Astrocyte of the cerebellum (primary cell): ENCODE results near the gene ZNF700.
"Not testable (repeated sequence)": the region's sequence is repeated elsewhere in the genome, so short reads cannot be mapped to it uniquely, and the experiment has no call there.

Experiments used
- DNase-seq: peaks from one replicate; pipeline ENCODE4 v3.0.0-alpha.2; 2011; ENCODE audit warnings: low read depth
- H3K4me3 ChIP-seq: 2 replicates; pipeline ENCODE4 v1.5.1; 2011; ENCODE audit warnings: mild to moderate bottlenecking, low read depth, low read length, moderate library complexity
- in situ Hi-C: cut with HindIII; loops from 2 replicates; pipeline ENCODE4 v1.10.0; 2017; ENCODE audit warnings: low sequenced_read_pairs
- TF ChIP-seq, protein P1 (sequence below): IDR thresholded peaks from 2 replicates; pipeline ENCODE4 v1.5.1; 2012; ENCODE audit warnings: low read length, low read depth, moderate library complexity, mild to moderate bottlenecking; ENCODE audit errors: missing control alignments

ZNF700 gene

DNA sequence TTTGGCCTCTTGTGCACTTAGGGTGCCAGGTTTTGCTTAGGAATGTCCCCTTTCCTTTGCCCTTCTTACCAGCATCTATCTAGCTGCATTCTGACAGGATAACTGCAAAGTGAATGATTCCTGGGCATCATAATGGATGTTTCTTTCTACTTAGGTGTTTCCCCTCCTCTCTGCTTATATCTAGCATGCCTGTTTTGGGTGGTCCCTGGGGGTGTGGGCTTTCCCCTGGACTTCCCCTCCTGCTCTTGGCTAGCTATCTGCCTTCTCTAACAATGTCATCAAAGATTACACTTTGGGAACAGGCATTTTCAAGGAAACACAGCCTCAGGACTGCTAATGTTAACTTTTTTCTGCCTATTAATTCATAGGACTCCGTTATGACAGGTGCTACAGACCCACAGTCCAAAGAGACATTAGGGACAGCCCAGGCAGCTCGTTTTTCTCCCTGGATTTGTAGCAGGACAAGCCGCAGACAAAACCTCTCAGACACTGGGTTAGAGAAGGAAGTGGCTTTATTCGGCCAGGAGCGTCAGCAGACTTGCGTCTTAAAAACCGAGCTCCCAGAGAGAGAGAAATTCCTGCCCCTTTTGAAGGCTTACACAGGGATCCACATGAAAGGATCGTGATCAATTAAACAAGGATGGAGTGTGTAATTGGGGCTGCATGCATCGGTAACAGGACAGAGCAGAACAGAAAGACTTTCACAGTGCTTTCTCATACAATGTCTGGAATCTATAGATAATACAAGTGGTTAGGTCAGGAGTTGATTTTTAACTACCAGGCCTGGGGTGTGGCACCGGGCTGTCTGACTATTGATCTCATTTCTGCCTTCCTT is 17.3 kb downstream of the ZNF700 start:
- no peak for DNase-seq
- TF ChIP-seq, protein P1, sequence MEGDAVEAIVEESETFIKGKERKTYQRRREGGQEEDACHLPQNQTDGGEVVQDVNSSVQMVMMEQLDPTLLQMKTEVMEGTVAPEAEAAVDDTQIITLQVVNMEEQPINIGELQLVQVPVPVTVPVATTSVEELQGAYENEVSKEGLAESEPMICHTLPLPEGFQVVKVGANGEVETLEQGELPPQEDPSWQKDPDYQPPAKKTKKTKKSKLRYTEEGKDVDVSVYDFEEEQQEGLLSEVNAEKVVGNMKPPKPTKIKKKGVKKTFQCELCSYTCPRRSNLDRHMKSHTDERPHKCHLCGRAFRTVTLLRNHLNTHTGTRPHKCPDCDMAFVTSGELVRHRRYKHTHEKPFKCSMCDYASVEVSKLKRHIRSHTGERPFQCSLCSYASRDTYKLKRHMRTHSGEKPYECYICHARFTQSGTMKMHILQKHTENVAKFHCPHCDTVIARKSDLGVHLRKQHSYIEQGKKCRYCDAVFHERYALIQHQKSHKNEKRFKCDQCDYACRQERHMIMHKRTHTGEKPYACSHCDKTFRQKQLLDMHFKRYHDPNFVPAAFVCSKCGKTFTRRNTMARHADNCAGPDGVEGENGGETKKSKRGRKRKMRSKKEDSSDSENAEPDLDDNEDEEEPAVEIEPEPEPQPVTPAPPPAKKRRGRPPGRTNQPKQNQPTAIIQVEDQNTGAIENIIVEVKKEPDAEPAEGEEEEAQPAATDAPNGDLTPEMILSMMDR, result no peak
- in situ Hi-C loops, result no loop called here
- no peak overlapping the region for H3K4me3 ChIP-seq

DNA sequence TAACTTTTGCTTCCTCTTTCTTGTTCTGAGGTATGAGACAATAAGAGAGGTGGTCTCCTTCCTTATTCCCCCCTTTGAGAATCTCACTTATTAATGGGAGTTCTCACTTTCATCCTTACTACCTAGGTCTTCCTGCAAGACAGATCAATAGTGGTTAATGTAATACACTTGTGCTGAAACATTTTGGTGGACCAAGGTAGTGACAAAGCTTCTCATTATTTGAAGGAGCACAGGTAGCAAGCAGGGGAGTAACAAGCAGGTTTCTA is 17.9 kb downstream of the ZNF700 start:
- TF ChIP-seq, protein P1, result no peak
- in situ Hi-C loops, result no loop called here
- no peak for DNase-seq
- H3K4me3 ChIP-seq, result no peak overlapping the region

DNA sequence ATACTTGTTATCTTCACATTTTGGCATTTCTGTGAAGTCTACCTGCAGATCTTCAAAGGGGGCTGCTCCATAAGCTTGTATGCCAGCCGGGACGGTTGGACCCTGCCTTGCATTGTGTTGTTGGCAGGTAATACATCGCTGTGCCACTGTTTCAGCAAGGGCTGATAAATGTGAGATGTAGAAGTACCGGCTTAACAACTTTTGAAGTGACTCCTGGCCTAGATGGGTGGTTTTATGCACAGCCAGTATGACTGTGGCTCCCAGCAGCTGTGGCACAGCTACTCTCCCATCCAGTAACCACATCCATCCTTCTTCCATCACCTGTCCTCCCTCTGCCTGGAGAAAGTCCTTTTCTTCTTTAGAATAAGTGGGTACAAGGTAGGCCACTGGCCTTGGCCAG is 19.7 kb downstream of the ZNF700 start:
- in situ Hi-C loops, result no loop called here
- no peak overlapping the region for H3K4me3 ChIP-seq
- TF ChIP-seq, protein P1, result no peak
- DNase-seq, result no peak

DNA sequence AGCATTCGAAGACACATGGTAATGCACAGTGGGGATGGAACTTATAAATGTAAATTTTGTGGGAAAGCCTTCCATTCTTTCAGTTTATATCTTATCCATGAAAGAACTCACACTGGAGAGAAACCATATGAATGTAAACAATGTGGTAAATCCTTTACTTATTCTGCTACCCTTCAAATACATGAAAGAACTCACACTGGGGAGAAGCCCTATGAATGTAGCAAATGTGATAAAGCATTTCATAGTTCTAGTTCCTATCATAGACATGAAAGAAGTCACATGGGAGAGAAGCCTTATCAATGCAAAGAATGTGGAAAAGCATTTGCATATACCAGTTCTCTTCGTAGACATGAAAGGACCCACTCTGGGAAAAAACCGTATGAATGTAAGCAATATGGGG is 23.7 kb downstream of the ZNF700 start:
- H3K4me3 ChIP-seq, result no peak overlapping the region
- in situ Hi-C loops, result no loop called here
- TF ChIP-seq, protein P1, result no peak
- DNase-seq, result no peak

DNA sequence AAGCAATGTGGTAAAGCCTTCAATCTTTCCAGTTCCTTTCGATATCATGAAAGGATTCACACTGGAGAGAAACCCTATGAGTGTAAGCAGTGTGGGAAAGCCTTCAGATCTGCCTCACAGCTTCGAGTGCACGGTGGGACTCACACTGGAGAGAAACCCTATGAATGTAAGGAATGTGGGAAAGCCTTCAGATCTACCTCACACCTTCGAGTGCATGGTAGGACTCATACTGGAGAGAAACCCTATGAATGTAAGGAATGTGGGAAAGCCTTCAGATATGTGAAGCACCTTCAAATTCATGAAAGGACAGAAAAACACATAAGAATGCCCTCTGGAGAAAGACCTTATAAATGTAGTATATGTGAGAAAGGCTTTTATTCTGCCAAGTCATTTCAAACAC is 24.3 kb downstream of the ZNF700 start:
- TF ChIP-seq, protein P1, result no peak
- H3K4me3 ChIP-seq, result no peak overlapping the region
- DNase-seq, result no peak
- in situ Hi-C loops, result no loop called here

DNA sequence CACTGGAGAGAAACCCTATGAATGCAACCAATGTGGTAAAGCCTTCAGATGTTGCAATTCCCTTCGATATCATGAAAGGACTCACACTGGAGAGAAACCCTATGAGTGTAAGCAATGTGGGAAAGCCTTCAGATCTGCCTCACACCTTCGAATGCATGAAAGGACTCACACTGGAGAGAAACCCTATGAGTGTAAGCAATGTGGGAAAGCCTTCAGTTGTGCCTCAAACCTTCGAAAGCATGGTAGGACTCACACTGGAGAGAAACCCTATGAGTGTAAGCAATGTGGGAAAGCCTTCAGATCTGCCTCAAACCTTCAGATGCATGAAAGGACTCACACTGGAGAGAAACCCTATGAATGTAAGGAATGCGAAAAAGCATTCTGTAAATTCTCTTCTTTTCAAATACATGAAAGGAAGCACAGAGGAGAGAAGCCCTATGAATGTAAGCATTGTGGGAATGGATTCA is 24.7 kb downstream of the ZNF700 start:
- H3K4me3 ChIP-seq, DNase-seq, in situ Hi-C loops: not testable (repeated sequence)

DNA sequence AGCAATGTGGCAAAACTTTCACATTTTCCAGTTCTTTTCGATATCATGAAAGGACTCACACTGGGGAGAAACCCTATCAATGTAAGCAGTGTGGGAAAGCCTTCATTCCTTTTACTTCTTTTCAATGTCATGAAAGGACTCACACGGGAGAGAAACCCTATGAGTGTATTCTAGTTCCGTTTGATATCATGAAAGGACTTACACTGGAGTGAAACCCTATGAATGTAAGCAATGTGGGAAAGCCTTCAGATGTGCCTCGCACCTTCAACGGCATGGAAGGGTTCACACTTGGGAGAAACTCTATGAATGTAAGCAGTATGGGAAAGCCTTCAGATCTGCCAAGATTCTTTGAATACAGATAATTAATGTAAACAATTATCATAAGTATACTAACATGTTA is 25.4 kb downstream of the ZNF700 start:
- DNase-seq, result no peak
- TF ChIP-seq, protein P1, result no peak
- H3K4me3 ChIP-seq, result no peak overlapping the region
- in situ Hi-C loops, result no loop called here
